ENCODE data around the gene KDM5A. TPM values are rescaled to one million over a fixed set of nuclear protein-coding genes. Genes with fewer than 3 reads are reported as not detected.

The KDM5A gene
- total RNA-seq, 1 experiment from 2014 or later, result 56.9 TPM

- Histone ChIP-seq H3K9ac (ENCODE audit: extremely low read depth, insufficient read length, low read length) (no peak overlapping the region), H3K79me1 (ENCODE audit: insufficient read depth, low read depth, low read length, poor library complexity, severe bottlenecking) (no peaks in the 10 kb centered on the region), H4K5ac (ENCODE audit: insufficient read length, low read depth, low read length) (no peak overlapping the region), H3T11ph (ENCODE audit: low read length) (no peak overlapping the region), H3K9me3 (ENCODE audit: control insufficient read depth, low read depth, low read length) (no peaks in the 10 kb centered on the region), H3K4ac (ENCODE audit: low read depth, low read length) (no peak overlapping the region), H2BK120ac (ENCODE audit: low read depth, low read length, poor library complexity, severe bottlenecking) (no peak overlapping the region), H3K56ac (ENCODE audit: insufficient read length, low read depth, low read length) (no peak overlapping the region), H2AFZ (ENCODE audit: low read length) (no peak overlapping the region), H2BK5ac (ENCODE audit: insufficient read length, low read length) (no peak overlapping the region), H3K18ac (ENCODE audit: insufficient read length, low read depth, low read length) (no peak overlapping the region), H2BK15ac (ENCODE audit: low read depth, low read length) (no peak overlapping the region), H3K23ac (ENCODE audit: insufficient read length, low read depth, low read length) (no peak overlapping the region), H3K27me3 (ENCODE audit: insufficient read depth, low read length) (no peaks in the 10 kb centered on the region), H2BK12ac (ENCODE audit: insufficient read length, low read depth, low read length) (no peak overlapping the region), H3K27ac (ENCODE audit: insufficient read length, low read depth, low read length) (no peak overlapping the region), H2AK5ac (ENCODE audit: insufficient read length, low read length) (no peak overlapping the region), H3K4me1 (ENCODE audit: insufficient read depth, low read length) (no peaks in the 10 kb centered on the region), H4K20me1 (ENCODE audit: control insufficient read depth, insufficient read depth, insufficient read length) (no peaks in the 10 kb centered on the region), H3K4me2 (ENCODE audit: insufficient read depth, insufficient read length, low read length) (no peak overlapping the region), H4K91ac (ENCODE audit: insufficient read length, low read depth, low read length) (no peak overlapping the region), H3K14ac (ENCODE audit: insufficient read depth, low read length) (no peak overlapping the region), H3K23me2 (ENCODE audit: insufficient read length, low read depth, low read length, poor library complexity, severe bottlenecking) (no peaks in the 10 kb centered on the region), H4K8ac (replicated peaks; ENCODE audit: insufficient read length, low read depth, low read length) (no peak overlapping the region), H3K79me2 (ENCODE audit: insufficient read depth, low read length) (no peaks in the 10 kb centered on the region), H2BK20ac (ENCODE audit: low read depth, low read length, poor library complexity, severe bottlenecking) (no peak overlapping the region)
- DNase-seq, result no peak
- H3K9me3 Mint-ChIP-seq, result no peaks in the 10 kb centered on the region
- H3K4me1 Mint-ChIP-seq, result no peaks in the 10 kb centered on the region
- no peaks in the 10 kb centered on the region for H3K27me3 Mint-ChIP-seq (ENCODE audit: low read depth)
- no peak overlapping the region for H3K4me3 Mint-ChIP-seq
- peaks cover 18 to 84% (median 64%) of the 10 kb centered on the region in 3 experiments; a peak in 6 of 7 replicates for H3K36me3 Mint-ChIP-seq (ENCODE audit: insufficient read depth in 1 of 3, low read depth in 3 of 3)
- no CpG with 5 or more reads among the region's 9 CpGs for WGBS (ENCODE audit: extremely low coverage, insufficient read length, low lambda C conversion rate)
- no peak for TF ChIP-seq CTCF (conservative IDR thresholded peaks at IDR 0.05)
- no peak overlapping the region for H3K27ac Mint-ChIP-seq
These were observed 70.2 kb downstream of the KDM5A start for GRCh38 chr12:318759-319515.

Measured in H9 (cell line).